ENCODE data around the gene EIF3B. TPM values are rescaled to one million over a fixed set of nuclear protein-coding genes. Genes with fewer than 3 reads are reported as not detected.
"Not testable (repeated sequence)": the region's sequence is repeated elsewhere in the genome, so short reads cannot be mapped to it uniquely, and the experiment has no call there.

EIF3B gene
- total RNA-seq (ENCODE audit: unreplicated experiment), result 136 TPM
- long read RNA-seq, partial matches to known transcripts, result 2 of 7 reads
- long read RNA-seq, other reads (novel, unspliced or antisense), result 4 of 7 reads

DNA sequence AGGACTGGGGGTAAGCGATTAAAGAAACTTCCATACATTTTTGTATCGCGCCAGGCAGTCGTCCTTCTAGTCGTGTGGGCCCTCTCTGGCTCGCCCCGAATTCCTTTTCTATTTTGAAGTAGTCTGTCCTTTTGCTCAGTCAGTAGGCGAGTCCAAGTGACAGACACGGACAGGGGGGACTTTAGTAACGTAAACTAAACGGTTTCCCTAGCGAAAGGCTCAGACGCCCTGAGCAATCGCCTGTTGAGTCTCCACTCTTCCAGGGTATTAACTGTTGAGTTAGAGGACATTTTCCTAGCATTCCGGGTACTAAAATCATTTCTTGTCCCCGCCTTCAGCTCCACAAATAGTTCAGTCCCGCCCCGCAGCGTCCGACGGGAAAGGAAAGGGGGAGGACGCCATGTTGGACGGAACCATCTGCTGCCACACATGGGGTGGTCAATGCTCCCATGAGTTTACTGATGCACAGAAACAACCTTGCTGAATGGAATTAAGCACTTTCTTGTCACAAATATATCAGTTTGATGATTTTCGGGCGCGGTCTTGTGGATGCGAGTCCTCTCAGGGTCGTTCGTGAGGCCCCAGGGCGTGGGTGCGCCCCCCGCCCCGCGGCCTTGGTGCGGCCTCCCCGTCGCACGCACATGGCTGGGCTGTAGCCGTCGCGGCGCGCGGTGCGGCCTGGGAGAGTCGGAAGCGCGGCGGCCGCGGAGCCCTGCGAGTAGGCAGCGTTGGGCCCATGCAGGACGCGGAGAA, at the start of gene EIF3B:
EIF3B (plus strand) TSS at position 642 of the 753 bp plus-strand sequence; CDS start at position 737, 95 bp downstream.
- TF ChIP-seq, protein P1, sequence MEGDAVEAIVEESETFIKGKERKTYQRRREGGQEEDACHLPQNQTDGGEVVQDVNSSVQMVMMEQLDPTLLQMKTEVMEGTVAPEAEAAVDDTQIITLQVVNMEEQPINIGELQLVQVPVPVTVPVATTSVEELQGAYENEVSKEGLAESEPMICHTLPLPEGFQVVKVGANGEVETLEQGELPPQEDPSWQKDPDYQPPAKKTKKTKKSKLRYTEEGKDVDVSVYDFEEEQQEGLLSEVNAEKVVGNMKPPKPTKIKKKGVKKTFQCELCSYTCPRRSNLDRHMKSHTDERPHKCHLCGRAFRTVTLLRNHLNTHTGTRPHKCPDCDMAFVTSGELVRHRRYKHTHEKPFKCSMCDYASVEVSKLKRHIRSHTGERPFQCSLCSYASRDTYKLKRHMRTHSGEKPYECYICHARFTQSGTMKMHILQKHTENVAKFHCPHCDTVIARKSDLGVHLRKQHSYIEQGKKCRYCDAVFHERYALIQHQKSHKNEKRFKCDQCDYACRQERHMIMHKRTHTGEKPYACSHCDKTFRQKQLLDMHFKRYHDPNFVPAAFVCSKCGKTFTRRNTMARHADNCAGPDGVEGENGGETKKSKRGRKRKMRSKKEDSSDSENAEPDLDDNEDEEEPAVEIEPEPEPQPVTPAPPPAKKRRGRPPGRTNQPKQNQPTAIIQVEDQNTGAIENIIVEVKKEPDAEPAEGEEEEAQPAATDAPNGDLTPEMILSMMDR (IDR thresholded peaks at IDR 0.05; ENCODE audit: partially characterized antibody, unreplicated experiment), result no peak
- Mint-ChIP-seq H3K27ac (ENCODE audit: unreplicated experiment) (peak within 1 kb of the TSS; percentile 100), H3K4me1 (ENCODE audit: low read depth, unreplicated experiment) (peaks cover 10% of the 10 kb centered on the region), H3K9me3 (ENCODE audit: unreplicated experiment) (peaks cover 11% of the 10 kb centered on the region), H3K4me3 (ENCODE audit: unreplicated experiment) (peak within 1 kb of the TSS; percentile 97), H3K27me3 (ENCODE audit: unreplicated experiment) (peaks cover 5% of the 10 kb centered on the region), H3K36me3 (ENCODE audit: unreplicated experiment) (no peaks in the 10 kb centered on the region)
- peak; percentile 83 for DNase-seq

DNA sequence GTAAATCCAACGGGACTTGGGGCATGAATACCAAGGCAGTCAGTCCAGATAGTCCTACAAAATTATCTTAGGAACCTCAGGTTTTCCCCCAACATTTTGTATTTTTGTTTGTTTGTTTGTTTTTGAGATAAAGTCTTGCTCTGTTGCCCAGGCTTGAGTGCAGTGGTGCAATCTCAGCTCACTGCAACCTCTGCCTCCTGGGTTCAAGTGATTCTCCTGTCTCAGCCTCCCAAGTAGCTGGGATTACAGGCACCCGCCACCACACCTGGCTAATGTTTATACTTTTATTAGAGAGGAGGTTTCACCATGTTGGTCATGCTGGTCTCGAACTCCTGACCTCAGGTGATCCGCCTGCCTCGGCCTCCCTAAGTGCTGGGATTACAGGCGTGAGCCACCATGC, 49.4 kb upstream of the EIF3B start:
- not testable (repeated sequence) for H3K9me3 Mint-ChIP-seq (ENCODE audit: unreplicated experiment); H3K36me3 Mint-ChIP-seq (ENCODE audit: unreplicated experiment); H3K27ac Mint-ChIP-seq (ENCODE audit: unreplicated experiment); H3K4me3 Mint-ChIP-seq (ENCODE audit: unreplicated experiment); H3K27me3 Mint-ChIP-seq (ENCODE audit: unreplicated experiment); DNase-seq; H3K4me1 Mint-ChIP-seq (ENCODE audit: low read depth, unreplicated experiment)

DNA sequence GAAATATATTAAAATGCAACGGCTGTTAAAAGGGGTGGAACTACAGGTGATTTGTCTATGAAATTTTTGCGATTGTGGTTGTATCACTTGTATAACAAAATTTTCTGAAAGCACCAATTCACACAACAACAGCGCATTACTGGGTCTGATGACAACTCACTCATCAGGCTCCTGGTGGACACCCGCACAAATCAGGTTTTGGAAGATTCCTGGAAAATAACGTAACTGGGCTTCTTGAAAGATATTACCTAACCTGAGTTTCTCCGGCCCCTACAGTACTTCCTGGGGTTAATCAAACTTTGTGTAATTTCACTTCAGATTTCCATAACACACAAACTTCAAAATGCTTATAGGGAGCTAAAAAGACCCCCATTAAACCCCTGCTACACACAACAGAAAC, 47.9 kb upstream of the EIF3B start:
- TF ChIP-seq, protein P1 (IDR thresholded peaks at IDR 0.05; ENCODE audit: partially characterized antibody, unreplicated experiment), result no peak
- H3K9me3 Mint-ChIP-seq (ENCODE audit: unreplicated experiment), result no peaks in the 10 kb centered on the region
- no peak overlapping the region for H3K4me3 Mint-ChIP-seq (ENCODE audit: unreplicated experiment)
- no peak overlapping the region for H3K27ac Mint-ChIP-seq (ENCODE audit: unreplicated experiment)
- no peaks in the 10 kb centered on the region for H3K36me3 Mint-ChIP-seq (ENCODE audit: unreplicated experiment)
- H3K27me3 Mint-ChIP-seq (ENCODE audit: unreplicated experiment), result no peaks in the 10 kb centered on the region
- no peaks in the 10 kb centered on the region for H3K4me1 Mint-ChIP-seq (ENCODE audit: low read depth, unreplicated experiment)
- no peak for DNase-seq

DNA sequence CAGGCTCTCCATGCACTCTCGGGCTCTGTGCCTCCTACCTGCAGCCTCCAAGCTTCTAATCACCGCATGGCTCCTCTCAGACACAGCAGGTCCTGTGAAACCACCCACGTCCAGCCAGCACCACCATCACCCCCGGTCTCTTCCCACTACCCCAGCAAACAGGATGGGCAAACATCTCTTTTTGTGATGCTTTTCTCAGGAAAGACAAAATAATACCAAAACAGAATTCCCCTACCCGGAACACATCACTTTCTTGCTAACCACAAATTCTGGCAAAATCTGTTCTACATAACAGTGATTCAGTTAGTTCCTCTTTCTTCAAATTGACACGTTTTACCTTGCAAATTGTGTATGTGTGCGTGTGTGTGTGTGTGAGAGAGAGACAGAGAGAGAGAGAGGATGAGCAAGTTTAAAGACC, 46.9 kb upstream of the EIF3B start:
- Mint-ChIP-seq H3K36me3 (ENCODE audit: unreplicated experiment) (no peaks in the 10 kb centered on the region), H3K4me1 (ENCODE audit: low read depth, unreplicated experiment) (no peaks in the 10 kb centered on the region), H3K27me3 (ENCODE audit: unreplicated experiment) (peaks cover 2% of the 10 kb centered on the region), H3K27ac (ENCODE audit: unreplicated experiment) (no peak overlapping the region), H3K9me3 (ENCODE audit: unreplicated experiment) (peaks cover 2% of the 10 kb centered on the region), H3K4me3 (ENCODE audit: unreplicated experiment) (no peak overlapping the region)
- TF ChIP-seq, protein P1 (IDR thresholded peaks at IDR 0.05; ENCODE audit: partially characterized antibody, unreplicated experiment), result no peak
- no peak for DNase-seq

DNA sequence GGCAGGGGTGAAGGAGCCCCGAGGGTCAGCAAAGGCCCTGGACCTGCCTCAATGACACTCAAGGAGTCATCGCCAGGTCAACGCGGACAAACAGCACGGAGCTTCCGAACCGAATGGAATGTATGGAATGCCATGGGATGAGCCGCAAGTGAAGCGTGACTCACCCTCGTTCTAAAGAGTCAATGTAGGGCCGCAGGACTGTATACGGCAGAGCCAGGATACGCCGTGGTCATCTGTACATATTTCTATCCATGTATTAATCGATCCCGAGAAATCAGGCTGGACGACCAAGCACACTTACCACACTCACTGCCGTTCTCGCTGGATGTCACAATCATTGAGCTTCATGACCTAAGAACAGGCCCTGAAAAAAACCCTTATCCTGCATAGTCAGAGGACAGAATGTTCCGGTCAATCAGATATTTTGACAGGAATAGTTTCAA, 44.7 kb upstream of the EIF3B start:
- no peak for DNase-seq
- H3K36me3 Mint-ChIP-seq (ENCODE audit: unreplicated experiment), result no peaks in the 10 kb centered on the region
- H3K27me3 Mint-ChIP-seq (ENCODE audit: unreplicated experiment), result peaks cover 5% of the 10 kb centered on the region
- H3K27ac Mint-ChIP-seq (ENCODE audit: unreplicated experiment), result no peak overlapping the region
- no peak overlapping the region for H3K4me3 Mint-ChIP-seq (ENCODE audit: unreplicated experiment)
- H3K9me3 Mint-ChIP-seq (ENCODE audit: unreplicated experiment), result peaks cover 4% of the 10 kb centered on the region
- H3K4me1 Mint-ChIP-seq (ENCODE audit: low read depth, unreplicated experiment), result no peaks in the 10 kb centered on the region
- TF ChIP-seq, protein P1 (IDR thresholded peaks at IDR 0.05; ENCODE audit: partially characterized antibody, unreplicated experiment), result no peak

All from glutamatergic neuron (in vitro differentiated cells).